ENCODE data around the gene ZIC4. TPM values are rescaled to one million over a fixed set of nuclear protein-coding genes. Genes with fewer than 3 reads are reported as not detected.

ZIC4 gene
- total and polyA plus RNA-seq, 2 donors (not counting 1 experiment from before 2014, with no cell fraction given): not detected

- TF ChIP-seq CTCF (conservative IDR thresholded peaks at IDR 0.05 in 1 of 2, IDR thresholded peaks at IDR 0.05 in 1 of 2; ENCODE audit: low read depth in 1 of 2, low read length in 2 of 2) (no peak), EZH2 (IDR thresholded peaks at IDR 0.05; ENCODE audit: low read length, missing control alignments) (no peak)
- Histone ChIP-seq H3K9ac (ENCODE audit: insufficient read depth, low read length) (no peak overlapping the region), H2AFZ (ENCODE audit: low read length) (no peak overlapping the region), H3K27me3 (ENCODE audit: control insufficient read depth, insufficient read depth, low read length) (peaks cover 75% of the 10 kb centered on the region), H3K27ac (ENCODE audit: insufficient read depth, low read length) (no peak overlapping the region), H3K4me1 (ENCODE audit: control insufficient read depth, extremely low read depth, insufficient read depth, low read length) (no peaks in the 10 kb centered on the region), H4K20me1 (ENCODE audit: control insufficient read depth, extremely low read depth, insufficient read depth, low read length) (no peaks in the 10 kb centered on the region), H3K9me3 (ENCODE audit: control insufficient read depth, insufficient read depth, low read depth, low read length) (no peaks in the 10 kb centered on the region), H3K36me3 (ENCODE audit: control insufficient read depth, insufficient read depth, low read length) (no peaks in the 10 kb centered on the region), H3K4me2 (ENCODE audit: extremely low read depth, insufficient read depth, low read length) (no peak overlapping the region), H3K79me2 (ENCODE audit: control insufficient read depth, insufficient read depth, low read length) (no peaks in the 10 kb centered on the region), H3K4me3 (replicated peaks in 1 of 4; ENCODE audit: control extremely low read depth in 1 of 4, insufficient read depth in 1 of 4, low read depth in 3 of 4, low read length in 4 of 4) (no peak overlapping the region)
- DNase-seq (ENCODE audit: low read depth in 2 of 2): no peak
Measured at GRCh38 chr3:147418371-147418781, 12.0 kb upstream of the ZIC4 start.

- Histone ChIP-seq H3K9ac (ENCODE audit: insufficient read depth, low read length) (no peak overlapping the region), H3K4me2 (ENCODE audit: extremely low read depth, insufficient read depth, low read length) (no peak overlapping the region), H4K20me1 (ENCODE audit: control insufficient read depth, extremely low read depth, insufficient read depth, low read length) (no peaks in the 10 kb centered on the region), H3K27me3 (ENCODE audit: control insufficient read depth, insufficient read depth, low read length) (peaks cover 75% of the 10 kb centered on the region), H3K9me3 (ENCODE audit: control insufficient read depth, insufficient read depth, low read depth, low read length) (no peaks in the 10 kb centered on the region), H3K36me3 (ENCODE audit: control insufficient read depth, insufficient read depth, low read length) (no peaks in the 10 kb centered on the region), H2AFZ (ENCODE audit: low read length) (no peak overlapping the region), H3K4me1 (ENCODE audit: control insufficient read depth, extremely low read depth, insufficient read depth, low read length) (no peaks in the 10 kb centered on the region), H3K4me3 (replicated peaks in 1 of 4; ENCODE audit: control extremely low read depth in 1 of 4, insufficient read depth in 1 of 4, low read depth in 3 of 4, low read length in 4 of 4) (no peak overlapping the region), H3K27ac (ENCODE audit: insufficient read depth, low read length) (no peak overlapping the region), H3K79me2 (ENCODE audit: control insufficient read depth, insufficient read depth, low read length) (no peaks in the 10 kb centered on the region)
- TF ChIP-seq EZH2 (IDR thresholded peaks at IDR 0.05; ENCODE audit: low read length, missing control alignments): no peak
- no peak for DNase-seq (ENCODE audit: low read depth in 2 of 2)
Measured at GRCh38 chr3:147417551-147418295, 11.4 kb upstream of the ZIC4 start.

- H3K27me3 ChIP-seq (ENCODE audit: control insufficient read depth, insufficient read depth, low read length): peaks cover 75% of the 10 kb centered on the region
Measured at GRCh38 chr3:147416931-147417330, 10.6 kb upstream of the ZIC4 start.

More at GRCh38 chr3:147416931-147417330, 10.6 kb upstream of the ZIC4 start:
- no peak overlapping the region for H2AFZ ChIP-seq (ENCODE audit: low read length)
- H3K9me3 ChIP-seq (ENCODE audit: control insufficient read depth, insufficient read depth, low read depth, low read length): no peaks in the 10 kb centered on the region
- no peaks in the 10 kb centered on the region for H3K4me1 ChIP-seq (ENCODE audit: control insufficient read depth, extremely low read depth, insufficient read depth, low read length)
- no peaks in the 10 kb centered on the region for H3K79me2 ChIP-seq (ENCODE audit: control insufficient read depth, insufficient read depth, low read length)
- no peaks in the 10 kb centered on the region for H4K20me1 ChIP-seq (ENCODE audit: control insufficient read depth, extremely low read depth, insufficient read depth, low read length)
- no peak overlapping the region for H3K4me2 ChIP-seq (ENCODE audit: extremely low read depth, insufficient read depth, low read length)
- no peak overlapping the region for H3K9ac ChIP-seq (ENCODE audit: insufficient read depth, low read length)
- H3K36me3 ChIP-seq (ENCODE audit: control insufficient read depth, insufficient read depth, low read length): no peaks in the 10 kb centered on the region
- no peak for TF ChIP-seq CTCF (conservative IDR thresholded peaks at IDR 0.05 in 1 of 2, IDR thresholded peaks at IDR 0.05 in 1 of 2; ENCODE audit: low read depth in 1 of 2, low read length in 2 of 2)
- no peak for TF ChIP-seq EZH2 (IDR thresholded peaks at IDR 0.05; ENCODE audit: low read length, missing control alignments)
- H3K4me3 ChIP-seq (replicated peaks in 1 of 4; ENCODE audit: control extremely low read depth in 1 of 4, insufficient read depth in 1 of 4, low read depth in 3 of 4, low read length in 4 of 4): no peak overlapping the region
- no peak for DNase-seq (ENCODE audit: low read depth in 2 of 2)
- H3K27ac ChIP-seq (ENCODE audit: insufficient read depth, low read length): no peak overlapping the region
